ENCODE measurements around the gene JARID2. TPM values are rescaled to one million over a fixed set of nuclear protein-coding genes. Genes with fewer than 3 reads are reported as not detected.

The JARID2 gene
- total and polyA plus RNA-seq, 2 of the 8 experiments (the other 6 are each of a cell fraction or from before 2014, with no cell fraction given) = 60.1 to 239 TPM

DNA sequence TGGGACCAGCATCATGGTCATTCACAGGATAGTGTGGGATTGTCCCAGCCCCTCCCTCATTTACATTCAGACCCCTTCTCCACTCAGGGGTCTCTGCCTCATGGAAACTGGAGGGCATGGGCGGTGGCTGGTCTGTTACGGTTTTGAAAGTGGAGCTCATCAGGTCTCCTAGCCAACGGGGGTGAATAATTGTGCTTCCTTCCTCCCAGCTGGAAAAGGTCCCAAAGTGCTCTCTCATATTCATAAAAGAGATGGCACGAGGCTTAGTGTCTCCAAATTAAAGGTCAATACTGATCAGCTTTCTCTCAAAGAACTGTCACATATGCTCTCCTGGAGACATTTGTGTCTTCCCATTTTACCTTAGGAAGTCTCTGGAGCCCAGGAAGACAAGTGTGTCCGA lies 19.9 kb downstream of the JARID2 start:
- Histone ChIP-seq H3K9me3 (ENCODE audit: insufficient read depth in 2 of 2, low read depth in 1 of 2, low read length in 1 of 2) (no peaks in the 10 kb centered on the region), H3K23ac (ENCODE audit: insufficient read length) (no peak overlapping the region), H3K27me3 (replicated peaks in 1 of 4; ENCODE audit: control insufficient read depth in 3 of 4, extremely low read depth in 1 of 4, insufficient read depth in 3 of 4, low read length in 3 of 4) (no peaks in the 10 kb centered on the region), H4K91ac (replicated peaks; ENCODE audit: insufficient read length, low read length) (no peak overlapping the region), H3K4ac (replicated peaks; ENCODE audit: insufficient read length, low read depth, low read length) (no peak overlapping the region), H3K36me3 (ENCODE audit: control insufficient read depth in 2 of 4, insufficient read depth in 4 of 4, low read length in 3 of 4) (peaks cover 0 to 7% (median 0%) of the 10 kb centered on the region in 4 experiments; a peak in 2 of 8 replicates), H2BK120ac (replicated peaks; ENCODE audit: low read depth, low read length) (peak overlapping the region; percentile 27), H3K4me3 (ENCODE audit: extremely low read depth in 1 of 4, insufficient read depth in 2 of 4, low read depth in 3 of 4, low read length in 4 of 4) (peak overlapping the region in 2 of 4 experiments; percentile 6 to 47; a peak in 3 of 8 replicates), H3K4me1 (replicated peaks in 1 of 4; ENCODE audit: control insufficient read depth in 3 of 4, insufficient read depth in 4 of 4, low read length in 3 of 4) (peaks cover 32 to 61% (median 53%) of the 10 kb centered on the region in 4 experiments), H3K27ac (ENCODE audit: low read depth, low read length) (no peak overlapping the region), H2BK5ac (ENCODE audit: low read depth, low read length) (peak overlapping the region; percentile 89; the same call in 1 of the 2 replicates), H3K18ac (ENCODE audit: extremely low read depth, low read length) (peak overlapping the region; percentile 61; the same call in 1 of the 2 replicates), H3K79me2 (ENCODE audit: control insufficient read depth in 1 of 2, insufficient read depth in 2 of 2, low read length in 2 of 2) (peaks cover 86 to 99% of the 10 kb centered on the region in 2 experiments), H3K14ac (ENCODE audit: insufficient read length) (no peak overlapping the region), H3K56ac (replicated peaks; ENCODE audit: insufficient read length, low read depth, low read length) (no peak overlapping the region), H2BK20ac (ENCODE audit: low read length) (no peak overlapping the region; the same call in 1 of the 2 replicates), H2BK15ac (ENCODE audit: low read length) (no peak overlapping the region), H2AK5ac (ENCODE audit: low read depth, low read length) (no peak overlapping the region), H4K20me1 (replicated peaks in 1 of 2; ENCODE audit: control insufficient read depth in 1 of 2, insufficient read depth in 2 of 2, low read length in 2 of 2) (peaks cover 42 to 43% of the 10 kb centered on the region in 2 experiments), H3K4me2 (ENCODE audit: insufficient read depth in 1 of 2, low read depth in 2 of 2, low read length in 2 of 2) (peak overlapping the region; percentile 65 to 74), H3K9ac (replicated peaks in 1 of 4; ENCODE audit: extremely low read depth in 1 of 4, low read depth in 3 of 4, low read length in 3 of 4) (no peak overlapping the region; a peak in 1 of 7 replicates), H4K8ac (ENCODE audit: extremely low read depth, insufficient read depth, low read length) (no peak overlapping the region), H3K79me1 (ENCODE audit: low read depth, low read length) (peaks cover 11% of the 10 kb centered on the region; the same call in 1 of the 2 replicates), H4K5ac (ENCODE audit: insufficient read length, low read depth, low read length) (no peak overlapping the region), H2BK12ac (ENCODE audit: low read depth, low read length) (no peak overlapping the region), H3K23me2 (ENCODE audit: low read depth, low read length) (peaks cover 2% of the 10 kb centered on the region; the same call in 1 of the 2 replicates), H2AFZ (ENCODE audit: low read length) (no peak overlapping the region)
- no peak for FAIRE-seq
- DNase-seq (ENCODE audit: low read depth in 1 of 2, low spot score in 2 of 2) = no peak
- CTCF ChIA-PET (ENCODE audit: partially characterized antibody) = interaction anchor here (0.5 to 2.1 kb wide), 5 partner anchors 17 to 125 kb away, joined by 3 to 6 read pairs (median 4); no protein-coding TSS in a partner anchor
- WGBS, 2 experiments (ENCODE audit: extremely low coverage in 1 of 2, insufficient coverage in 1 of 2, insufficient read length in 1 of 2, insufficient replicate concordance in 2 of 2, low coverage in 1 of 2, low lambda C conversion rate in 2 of 2, missing lambda C conversion rate in 1 of 2) = 60% methylated on average over 5 of the region's 5 CpGs; no CpG with 5 or more reads in 1 of the 2 experiments
- POLR2A ChIA-PET (ENCODE audit: partially characterized antibody) = interaction anchor here (1.2 to 4.0 kb wide), 8 partner anchors 9 to 57 kb away, joined by 3 to 21 read pairs (median 5); no protein-coding TSS in a partner anchor
- TF ChIP-seq EP300 (IDR thresholded peaks at IDR 0.05; ENCODE audit: borderline replicate concordance in 1 of 2, low read depth in 2 of 2, low read length in 2 of 2) = no peak
- TF ChIP-seq FOSL1 (IDR thresholded peaks at IDR 0.05; ENCODE audit: insufficient read depth, low read depth, low read length) = no peak
